GM12892 (cell line): ENCODE results near the gene CPAMD8.
A peak's percentile ranks its signal among the peaks of the same experiment; 100 is the strongest.

Source experiments
- DNase-seq: peaks from one replicate; pipeline ENCODE4 v3.0.0; 2011; ENCODE audit not compliant: insufficient read length
- FAIRE-seq: peaks from 2 replicates; lab custom pipeline; 2011; peaks lifted over from hg19 to GRCh38; lab: Jason Lieb, UNC
- POLR2A ChIP-seq: IDR thresholded peaks from 2 replicates; pipeline ENCODE4 v1.6.1; 2011; ENCODE audit warnings: low read depth, low read length, control low read depth
- POLR2AphosphoS5 ChIP-seq: IDR thresholded peaks from 2 replicates; pipeline ENCODE4 v1.6.1; 2011; ENCODE audit warnings: low read depth, low read length, control low read depth
- TAF1 ChIP-seq: IDR thresholded peaks from 2 replicates; pipeline ENCODE4 v1.6.1; 2011; ENCODE audit warnings: low read depth, mild to moderate bottlenecking, control low read depth, low read length, borderline replicate concordance

The CPAMD8 gene

GRCh38 chr19:16901491-16902175, 125.0 kb downstream of the CPAMD8 start:
- FAIRE-seq: no peak
- no peak for DNase-seq
- TF ChIP-seq TAF1 (no peak), POLR2A (no peak), POLR2AphosphoS5 (no peak)

DNA sequence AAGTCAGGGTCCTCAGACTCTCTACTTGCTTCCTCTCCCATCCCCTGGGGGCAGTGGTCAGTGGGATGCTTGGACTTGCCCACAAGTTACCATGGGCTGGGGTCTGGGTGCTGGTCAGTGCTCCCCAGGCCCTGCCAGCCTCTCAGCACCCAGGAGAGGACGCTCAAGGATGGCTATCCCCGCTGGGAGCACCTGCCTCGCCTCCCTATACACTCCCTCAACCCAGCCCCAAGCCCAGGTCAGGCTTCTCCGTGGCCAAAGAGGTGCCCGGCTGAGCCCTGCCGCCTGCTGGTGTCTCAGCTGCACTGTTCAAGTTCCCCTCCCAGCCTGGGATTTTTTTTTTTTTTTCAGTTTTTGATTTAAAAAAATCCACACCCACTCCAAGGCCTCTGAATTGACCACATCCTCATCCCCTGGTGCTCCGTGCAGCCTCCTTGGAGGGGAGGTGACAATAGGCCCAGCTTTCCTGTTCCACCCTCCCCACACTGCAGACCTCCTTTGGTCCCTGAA, 127.0 kb downstream of the CPAMD8 start:
- peak; percentile 73 for DNase-seq

DNA sequence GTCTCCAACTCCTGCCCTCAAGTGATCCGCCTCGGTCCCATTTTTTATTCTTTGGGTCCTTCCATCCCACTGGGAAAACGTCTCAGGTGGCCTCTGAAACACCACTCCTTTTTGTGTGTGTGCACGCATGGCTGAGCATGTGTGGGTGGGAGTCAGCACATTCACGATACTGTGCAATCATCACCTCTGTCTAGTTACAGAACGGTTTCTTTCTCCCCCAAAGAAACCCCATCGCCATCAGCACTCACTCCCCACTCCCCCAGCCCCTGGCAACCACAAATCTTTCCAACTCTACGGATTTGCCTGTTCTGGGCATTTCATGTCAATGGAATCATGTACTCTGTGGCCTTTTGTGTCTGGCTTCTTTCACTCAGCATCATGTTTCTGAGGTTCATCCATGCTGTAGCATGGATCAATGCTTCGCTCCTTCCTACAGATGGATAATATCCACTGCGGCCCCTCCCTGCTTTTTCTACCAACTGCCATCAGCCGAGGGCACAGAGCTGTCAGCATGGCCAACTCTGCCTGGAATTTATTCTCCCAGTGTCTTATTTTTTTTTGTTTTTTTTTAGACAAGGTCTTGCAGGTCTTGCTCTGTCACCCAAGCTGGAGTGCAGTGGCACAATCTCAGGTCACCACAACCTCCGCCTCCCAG, 128.1 kb downstream of the CPAMD8 start:
- TF ChIP-seq TAF1 (no peak), POLR2AphosphoS5 (no peak), POLR2A (no peak)
- DNase-seq (no peak), FAIRE-seq (peak; percentile 73)

More for the DNA sequence above, 127.0 kb downstream of the CPAMD8 start:
- FAIRE-seq: no peak
- TF ChIP-seq TAF1 (no peak), POLR2A (no peak), POLR2AphosphoS5 (no peak)

GRCh38 chr19:16897856-16898161, 128.8 kb downstream of the CPAMD8 start:
- FAIRE-seq: no peak
- TF ChIP-seq POLR2AphosphoS5 (no peak), TAF1 (no peak), POLR2A (no peak)
- DNase-seq: no peak

- TF ChIP-seq TAF1 (no peak), POLR2AphosphoS5 (no peak), POLR2A (no peak)
- FAIRE-seq: peak; percentile 93
- peak; percentile 93 for DNase-seq
Measured at GRCh38 chr19:16897029-16897855, 129.4 kb downstream of the CPAMD8 start.

GRCh38 chr19:16896146-16897028, 130.2 kb downstream of the CPAMD8 start:
- TF ChIP-seq POLR2A (no peak), TAF1 (no peak)
- no peak for DNase-seq
- FAIRE-seq: no peak

DNA sequence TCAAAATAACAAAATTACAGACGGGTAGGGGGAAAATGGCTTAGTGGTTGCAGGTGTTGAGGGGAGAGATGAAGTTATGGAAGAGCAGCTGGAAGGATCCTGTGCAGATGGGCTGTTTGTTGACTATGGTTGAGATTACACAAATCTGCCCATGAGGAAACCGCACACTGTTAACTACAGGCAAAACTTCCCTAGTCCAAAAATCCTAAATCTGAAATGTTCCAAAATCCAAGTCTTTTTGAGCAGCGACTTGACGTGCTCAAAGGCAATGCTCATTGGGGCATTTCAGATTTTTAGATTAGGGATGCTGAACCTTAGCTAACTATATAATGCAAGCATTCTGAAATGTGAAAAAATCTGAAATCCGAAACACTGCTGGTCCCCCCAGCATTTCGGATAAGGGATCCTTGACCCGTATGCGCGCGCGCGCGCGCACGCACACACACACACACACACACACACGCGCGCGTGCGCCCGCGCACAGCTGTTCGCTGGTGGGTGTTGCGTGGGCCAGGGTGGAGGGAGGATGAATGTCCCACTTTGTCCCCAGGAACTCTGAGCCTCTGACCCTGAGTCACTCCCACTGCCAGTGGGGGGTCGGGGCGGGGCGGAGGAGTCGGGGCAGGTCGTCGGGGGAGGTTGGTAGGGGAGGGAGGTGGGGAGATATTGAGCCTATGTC, 131.0 kb downstream of the CPAMD8 start:
- FAIRE-seq (no peak), DNase-seq (no peak)
- TF ChIP-seq TAF1: no peak
- TF ChIP-seq POLR2A: no peak
- no peak for TF ChIP-seq POLR2AphosphoS5

- DNase-seq (no peak), FAIRE-seq (no peak)
- no peak for TF ChIP-seq TAF1
- TF ChIP-seq POLR2A: no peak
- no peak for TF ChIP-seq POLR2AphosphoS5
Measured at GRCh38 chr19:16894080-16894479, 132.5 kb downstream of the CPAMD8 start.

DNA sequence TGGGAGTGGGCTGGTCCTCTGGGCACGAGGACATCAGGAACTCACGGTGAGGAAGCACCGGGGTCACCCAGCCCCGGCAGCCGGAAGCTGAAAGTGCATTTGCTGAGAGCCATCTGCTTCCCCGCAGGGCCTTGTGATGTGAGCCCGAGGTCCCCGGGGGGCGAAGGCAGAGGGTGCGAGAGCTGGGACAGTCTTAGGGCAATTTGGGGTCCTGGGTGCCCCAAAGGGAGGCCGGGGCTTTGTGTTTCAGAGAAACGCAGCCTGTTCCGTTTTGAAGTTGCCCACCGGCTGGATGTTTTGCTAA, 133.0 kb downstream of the CPAMD8 start:
- FAIRE-seq: peak; percentile 70
- 0 out of 2 replicates have a peak, but pooled peaks have one; percentile 38 for TF ChIP-seq POLR2A
- no peak for TF ChIP-seq POLR2AphosphoS5
- DNase-seq: peak; percentile 61

- peak; percentile 63 for FAIRE-seq
- no peak for TF ChIP-seq TAF1
- no peak for TF ChIP-seq POLR2AphosphoS5
- TF ChIP-seq POLR2A: no peak
- no peak for DNase-seq
Measured at GRCh38 chr19:16892868-16893685, 133.5 kb downstream of the CPAMD8 start.
